ENCODE results near the gene TDRD3.

The TDRD3 gene

GRCh38 chr13:60407095-60407494 lies 10.1 kb downstream of the TDRD3 start:
- TF ChIP-seq EP300 (IDR thresholded peaks at IDR 0.05; ENCODE audit: borderline replicate concordance), result no peak
- TF ChIP-seq TAF1 (IDR thresholded peaks at IDR 0.05; ENCODE audit: low read depth), result no peak
- no peak for TF ChIP-seq MAX (IDR thresholded peaks at IDR 0.05)
- TF ChIP-seq USF1 (IDR thresholded peaks at IDR 0.05), result no peak

- TF ChIP-seq TEAD4 (IDR thresholded peaks at IDR 0.05) (no peak), EGR1 (IDR thresholded peaks at IDR 0.05) (no peak), TAF1 (IDR thresholded peaks at IDR 0.05; ENCODE audit: low read depth) (no peak), CEBPB (IDR thresholded peaks at IDR 0.05) (no peak), RAD21 (IDR thresholded peaks at IDR 0.05; ENCODE audit: low read depth) (no peak), USF1 (IDR thresholded peaks at IDR 0.05) (no peak), EP300 (IDR thresholded peaks at IDR 0.05; ENCODE audit: borderline replicate concordance) (no peak), ZBTB7A (IDR thresholded peaks at IDR 0.05; ENCODE audit: low read depth) (no peak), YY1 (IDR thresholded peaks at IDR 0.05; ENCODE audit: low read depth) (no peak), REST (IDR thresholded peaks at IDR 0.05; ENCODE audit: low read depth) (no peak), MAX (IDR thresholded peaks at IDR 0.05) (no peak), NFIC (IDR thresholded peaks at IDR 0.05) (no peak), TCF12 (IDR thresholded peaks at IDR 0.05; ENCODE audit: low read depth) (no peak), FOXM1 (IDR thresholded peaks at IDR 0.05; ENCODE audit: borderline replicate concordance, low read depth) (no peak), CREB1 (IDR thresholded peaks at IDR 0.05; ENCODE audit: low read depth) (no peak)
Observed at GRCh38 chr13:60410299-60410698, 13.3 kb downstream of the TDRD3 start.

GRCh38 chr13:60411464-60411863 lies 14.4 kb downstream of the TDRD3 start:
- TF ChIP-seq MAX (IDR thresholded peaks at IDR 0.05) (no peak), TEAD4 (IDR thresholded peaks at IDR 0.05) (no peak), EGR1 (IDR thresholded peaks at IDR 0.05) (no peak), TAF1 (IDR thresholded peaks at IDR 0.05; ENCODE audit: low read depth) (no peak), YY1 (IDR thresholded peaks at IDR 0.05; ENCODE audit: low read depth) (no peak), NFIC (IDR thresholded peaks at IDR 0.05) (no peak), RAD21 (IDR thresholded peaks at IDR 0.05; ENCODE audit: low read depth) (no peak), TCF12 (IDR thresholded peaks at IDR 0.05; ENCODE audit: low read depth) (no peak)

- no peak for TF ChIP-seq TEAD4 (IDR thresholded peaks at IDR 0.05)
- TF ChIP-seq REST (IDR thresholded peaks at IDR 0.05; ENCODE audit: low read depth), result no peak
- no peak for TF ChIP-seq EGR1 (IDR thresholded peaks at IDR 0.05)
- no peak for TF ChIP-seq RAD21 (IDR thresholded peaks at IDR 0.05; ENCODE audit: low read depth)
- TF ChIP-seq USF1 (IDR thresholded peaks at IDR 0.05), result no peak
- TF ChIP-seq FOXM1 (IDR thresholded peaks at IDR 0.05; ENCODE audit: borderline replicate concordance, low read depth), result no peak
- no peak for TF ChIP-seq CREB1 (IDR thresholded peaks at IDR 0.05; ENCODE audit: low read depth)
- TF ChIP-seq CEBPB (IDR thresholded peaks at IDR 0.05), result no peak
- TF ChIP-seq EP300 (IDR thresholded peaks at IDR 0.05; ENCODE audit: borderline replicate concordance), result no peak
- TF ChIP-seq TAF1 (IDR thresholded peaks at IDR 0.05; ENCODE audit: low read depth), result no peak
- no peak for TF ChIP-seq YY1 (IDR thresholded peaks at IDR 0.05; ENCODE audit: low read depth)
- no peak for TF ChIP-seq ZBTB7A (IDR thresholded peaks at IDR 0.05; ENCODE audit: low read depth)
- TF ChIP-seq TCF12 (IDR thresholded peaks at IDR 0.05; ENCODE audit: low read depth), result no peak
- TF ChIP-seq MAX (IDR thresholded peaks at IDR 0.05), result no peak
- TF ChIP-seq NFIC (IDR thresholded peaks at IDR 0.05), result no peak
Observed at GRCh38 chr13:60411983-60412382, 15.0 kb downstream of the TDRD3 start.

GRCh38 chr13:60412909-60413616 lies 16.0 kb downstream of the TDRD3 start:
- TF ChIP-seq CREB1 (IDR thresholded peaks at IDR 0.05; ENCODE audit: low read depth) (no peak), FOXM1 (IDR thresholded peaks at IDR 0.05; ENCODE audit: borderline replicate concordance, low read depth) (no peak), USF1 (IDR thresholded peaks at IDR 0.05) (no peak), TCF12 (IDR thresholded peaks at IDR 0.05; ENCODE audit: low read depth) (no peak), MAX (IDR thresholded peaks at IDR 0.05) (no peak), RAD21 (IDR thresholded peaks at IDR 0.05; ENCODE audit: low read depth) (no peak), EP300 (IDR thresholded peaks at IDR 0.05; ENCODE audit: borderline replicate concordance) (no peak), EGR1 (IDR thresholded peaks at IDR 0.05) (no peak), CEBPB (IDR thresholded peaks at IDR 0.05) (no peak), NFIC (IDR thresholded peaks at IDR 0.05) (no peak), TAF1 (IDR thresholded peaks at IDR 0.05; ENCODE audit: low read depth) (no peak), ZBTB7A (IDR thresholded peaks at IDR 0.05; ENCODE audit: low read depth) (no peak), YY1 (IDR thresholded peaks at IDR 0.05; ENCODE audit: low read depth) (no peak), TEAD4 (IDR thresholded peaks at IDR 0.05) (no peak), REST (IDR thresholded peaks at IDR 0.05; ENCODE audit: low read depth) (no peak)
